Measurements from ENCODE around the gene SP6. TPM values are rescaled to one million over a fixed set of nuclear protein-coding genes. Genes with fewer than 3 reads are reported as not detected.
A peak's percentile ranks its signal among the peaks of the same experiment; 100 is the strongest.

The SP6 gene
- total RNA-seq, 2 experiments from 2014 or later, result 0.07 to 0.14 TPM

GRCh38 chr17:47879028-47879585, 28.1 kb upstream of the SP6 start:
- Mint-ChIP-seq H3K27me3 (peaks cover 13% of the 10 kb centered on the region), H3K36me3 (ENCODE audit: low read depth) (no peaks in the 10 kb centered on the region), H3K4me1 (peaks cover 20% of the 10 kb centered on the region), H3K4me3 (no peak overlapping the region), H3K9me3 (ENCODE audit: low read depth) (no peaks in the 10 kb centered on the region), H3K27ac (no peak overlapping the region)
- intact Hi-C loops (cut with DNase I, micrococcal nuclease), result no loop called here
- ChIA-PET POLR2A (no interaction called here), CTCF (interaction anchor here (0.6 to 17.0 kb wide), 6 partner anchors 10 to 139 kb away, joined by 3 to 414 read pairs (median 4); partner anchors contain the start of genes SCRN2 and SP6)
- ATAC-seq, result peak; percentile 73
- no peak for DNase-seq

DNA sequence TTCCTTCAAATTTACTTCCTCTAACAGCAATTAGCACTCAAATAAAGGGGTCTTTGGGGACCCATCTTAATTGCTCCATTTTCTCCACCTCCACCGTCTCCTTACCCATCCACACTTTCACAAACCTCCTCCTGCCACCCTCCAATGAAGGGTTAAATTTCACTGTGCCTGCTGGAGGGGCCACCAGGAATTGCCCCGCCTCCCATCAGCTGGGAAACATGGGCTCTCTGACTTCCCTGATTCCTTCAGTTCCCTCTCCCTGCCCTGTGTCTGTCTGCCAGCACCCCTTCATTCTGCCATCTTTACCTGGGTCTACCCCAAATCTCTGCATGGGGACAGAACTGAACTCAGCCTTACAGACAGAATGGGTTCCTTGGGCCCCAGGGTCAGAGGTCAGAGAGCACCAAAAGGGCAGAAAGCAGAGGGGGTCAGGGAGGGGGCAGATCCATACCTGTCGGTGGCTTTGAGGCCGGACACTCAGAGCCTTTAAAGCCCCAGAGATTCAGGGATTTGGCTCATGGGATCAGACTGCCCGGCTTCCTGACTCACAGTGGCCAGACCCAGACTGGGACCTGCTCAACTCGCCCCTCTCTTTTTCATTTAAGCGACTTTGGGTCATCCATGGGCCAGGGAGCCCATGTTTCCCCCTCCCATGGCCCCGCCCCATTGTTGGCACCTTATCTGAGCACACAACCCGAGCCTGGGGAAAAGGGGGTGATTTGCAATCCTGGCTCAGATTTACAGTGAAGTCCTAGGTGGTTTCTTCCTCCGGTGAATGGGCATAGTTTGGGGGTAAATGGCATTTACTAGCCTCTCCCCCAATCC, 27.5 kb upstream of the SP6 start:
- intact Hi-C loops (cut with DNase I, micrococcal nuclease), result no loop called here
- H3K4me1 Mint-ChIP-seq, result peaks cover 14% of the 10 kb centered on the region
- no peak for DNase-seq
- no peak for ATAC-seq
- no peaks in the 10 kb centered on the region for H3K36me3 Mint-ChIP-seq (ENCODE audit: low read depth)
- H3K4me3 Mint-ChIP-seq, result no peak overlapping the region
- H3K27me3 Mint-ChIP-seq, result peaks cover 14% of the 10 kb centered on the region
- CTCF ChIA-PET, result interaction anchor here (1.8 to 17.0 kb wide), 2 partner anchors 12 to 30 kb away, joined by 8 to 414 read pairs; partner anchors contain the start of genes SCRN2 and SP6
- POLR2A ChIA-PET, result no interaction called here
- no peak overlapping the region for H3K27ac Mint-ChIP-seq
- H3K9me3 Mint-ChIP-seq (ENCODE audit: low read depth), result no peaks in the 10 kb centered on the region

DNA sequence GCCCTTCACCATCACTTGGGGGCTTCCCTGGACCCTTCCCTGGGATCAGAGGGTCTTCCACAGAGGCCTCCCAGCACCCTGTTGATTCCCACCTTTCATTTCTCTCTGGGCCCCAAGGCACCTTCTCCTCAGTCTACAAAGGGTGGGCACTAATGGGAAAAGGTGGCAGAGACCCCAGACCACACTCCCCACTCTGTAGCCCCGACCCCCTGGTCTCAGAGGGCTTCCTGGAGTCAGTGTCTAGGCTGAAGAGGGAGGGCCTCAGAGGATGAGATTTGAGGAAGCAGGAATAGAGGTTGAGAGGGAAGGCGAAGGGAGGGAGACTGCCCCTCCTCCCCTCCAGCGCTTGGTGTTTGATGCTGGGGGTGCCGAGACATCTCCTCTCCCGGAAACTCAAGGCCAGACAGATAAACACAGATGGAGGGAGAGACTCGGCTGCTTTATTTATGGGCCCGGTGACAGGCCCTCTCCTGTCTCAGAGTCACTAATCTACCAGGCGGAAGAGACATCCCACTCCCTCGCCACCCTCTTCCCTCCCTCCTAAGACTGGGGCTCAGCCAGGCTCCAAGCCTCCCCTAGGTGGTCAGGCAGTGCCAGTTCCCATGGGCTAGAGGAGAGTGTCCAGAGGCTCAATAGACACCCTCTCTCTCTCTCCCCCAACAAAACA, 26.5 kb upstream of the SP6 start:
- DNase-seq (no peak), ATAC-seq (no peak)
- H3K4me1 Mint-ChIP-seq, result peaks cover 5% of the 10 kb centered on the region
- ChIA-PET CTCF (interaction anchor here (17.0 kb wide), 1 partner anchor 29 kb away, joined by 414 read pairs; the partner anchor contains the start of genes SCRN2 and SP6), POLR2A (no interaction called here)
- no peak overlapping the region for H3K4me3 Mint-ChIP-seq
- intact Hi-C loops (cut with DNase I, micrococcal nuclease), result no loop called here
- H3K36me3 Mint-ChIP-seq (ENCODE audit: low read depth), result no peaks in the 10 kb centered on the region
- peaks cover 19% of the 10 kb centered on the region for H3K27me3 Mint-ChIP-seq
- H3K27ac Mint-ChIP-seq, result no peak overlapping the region
- H3K9me3 Mint-ChIP-seq (ENCODE audit: low read depth), result no peaks in the 10 kb centered on the region

- ChIA-PET POLR2A (interaction anchor here (0.6 kb wide), 1 partner anchor 20 kb away, joined by 3 read pairs; the partner anchor contains the start of gene SP2), CTCF (interaction anchor here (0.5 to 1.0 kb wide), 5 partner anchors 9 to 34 kb away, joined by 3 to 5 read pairs (median 3); partner anchors contain the start of gene SCRN2)
- peaks cover 4% of the 10 kb centered on the region for H3K4me1 Mint-ChIP-seq
- no peaks in the 10 kb centered on the region for H3K9me3 Mint-ChIP-seq (ENCODE audit: low read depth)
- DNase-seq, result no peak
- H3K4me3 Mint-ChIP-seq, result no peak overlapping the region
- no peaks in the 10 kb centered on the region for H3K36me3 Mint-ChIP-seq (ENCODE audit: low read depth)
- ATAC-seq, result no peak
- peaks cover 33% of the 10 kb centered on the region for H3K27me3 Mint-ChIP-seq
- no peak overlapping the region for H3K27ac Mint-ChIP-seq
- intact Hi-C loops (cut with DNase I, micrococcal nuclease), result no loop called here
Measured at GRCh38 chr17:47875011-47875985, 24.3 kb upstream of the SP6 start.

DNA sequence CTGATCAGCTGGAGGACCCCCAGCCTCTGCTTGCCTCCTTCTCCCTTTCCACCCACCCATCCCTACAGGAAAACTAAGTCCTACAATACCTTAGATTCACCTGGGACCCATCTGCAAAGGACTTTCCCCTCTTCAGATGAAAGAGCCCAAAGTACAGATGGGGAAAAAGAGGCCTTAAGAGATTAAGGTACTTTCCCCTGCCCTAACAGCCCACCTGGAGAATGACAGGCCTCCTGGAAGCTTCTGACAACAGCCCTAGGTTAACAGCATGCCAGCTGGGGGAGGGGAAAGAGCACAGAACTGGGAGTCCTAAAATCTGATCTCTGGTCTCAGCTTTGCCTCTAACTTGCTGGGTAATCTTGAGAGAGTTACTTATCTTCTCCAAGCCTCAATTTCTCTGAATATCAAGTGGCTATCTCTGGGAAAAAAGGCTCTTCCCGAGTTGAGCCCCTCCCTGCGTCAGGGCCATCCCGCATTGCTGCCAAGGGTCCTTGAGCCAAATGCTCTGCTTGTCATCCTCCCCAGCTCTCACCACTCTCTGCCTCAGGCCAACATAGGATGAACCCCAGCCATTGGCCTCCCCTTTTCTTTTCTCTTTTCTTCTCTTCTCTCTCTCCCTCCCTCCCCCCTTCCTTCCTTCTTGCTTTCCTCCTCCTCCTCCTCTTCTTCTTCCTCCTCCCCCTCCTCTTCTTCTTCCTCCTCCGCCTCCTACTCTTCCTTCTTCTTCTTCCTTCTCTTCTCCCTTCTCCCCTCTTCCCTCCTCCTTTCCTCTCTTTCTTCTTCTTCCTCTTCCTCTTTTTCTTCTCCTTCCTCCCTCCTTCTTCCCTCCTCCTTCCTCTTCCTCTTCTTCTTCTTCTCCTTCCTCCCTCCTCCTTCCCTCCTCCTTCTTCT, 22.5 kb upstream of the SP6 start:
- CTCF ChIA-PET, result interaction anchor here (1.1 kb wide), 1 partner anchor 30 kb away, joined by 4 read pairs; no protein-coding TSS in a partner anchor
- H3K4me1 Mint-ChIP-seq, result no peaks in the 10 kb centered on the region
- intact Hi-C loops (cut with DNase I, micrococcal nuclease), result no loop called here
- peaks cover 29% of the 10 kb centered on the region for H3K27me3 Mint-ChIP-seq
- no peak overlapping the region for H3K27ac Mint-ChIP-seq
- no peak for DNase-seq
- H3K36me3 Mint-ChIP-seq (ENCODE audit: low read depth), result no peaks in the 10 kb centered on the region
- no peaks in the 10 kb centered on the region for H3K9me3 Mint-ChIP-seq (ENCODE audit: low read depth)
- POLR2A ChIA-PET, result no interaction called here
- no peak overlapping the region for H3K4me3 Mint-ChIP-seq
- ATAC-seq, result no peak

DNA sequence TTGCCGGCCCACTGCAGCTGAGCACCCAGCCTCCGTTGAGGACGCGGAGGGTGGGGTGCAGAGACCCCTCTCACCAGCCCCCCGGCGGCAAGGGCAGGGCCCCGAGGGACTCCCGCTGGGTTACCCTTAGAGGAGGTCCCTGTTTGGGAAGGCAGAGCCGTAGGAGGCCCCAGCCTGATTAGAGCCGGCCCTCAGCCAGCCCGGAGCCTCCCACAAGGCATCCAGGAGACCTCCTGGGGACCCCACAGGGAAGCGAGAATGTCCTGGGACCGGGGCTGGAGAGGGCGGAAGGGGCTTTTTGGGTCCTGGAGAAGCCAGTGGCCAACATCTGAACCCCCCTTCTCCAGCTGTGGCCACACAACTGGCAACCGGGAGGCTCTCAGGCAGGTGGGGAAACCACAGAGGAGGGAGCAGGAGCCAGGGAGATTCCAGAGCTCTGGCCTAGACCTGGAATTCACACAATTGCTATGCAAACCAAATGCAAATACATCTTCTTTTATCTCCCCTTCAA, 21.7 kb upstream of the SP6 start:
- H3K27me3 Mint-ChIP-seq, result peaks cover 27% of the 10 kb centered on the region
- no peaks in the 10 kb centered on the region for H3K36me3 Mint-ChIP-seq (ENCODE audit: low read depth)
- no peak for ATAC-seq
- no peaks in the 10 kb centered on the region for H3K4me1 Mint-ChIP-seq
- no peak for DNase-seq
- intact Hi-C loops (cut with DNase I, micrococcal nuclease), result no loop called here
- H3K4me3 Mint-ChIP-seq, result no peak overlapping the region
- no peak overlapping the region for H3K27ac Mint-ChIP-seq
- CTCF ChIA-PET, result interaction anchor here (1.1 kb wide), 1 partner anchor 29 kb away, joined by 4 read pairs; no protein-coding TSS in a partner anchor
- H3K9me3 Mint-ChIP-seq (ENCODE audit: low read depth), result no peaks in the 10 kb centered on the region
- POLR2A ChIA-PET, result no interaction called here

- Mint-ChIP-seq H3K4me3 (no peak overlapping the region), H3K27ac (no peak overlapping the region), H3K9me3 (ENCODE audit: low read depth) (no peaks in the 10 kb centered on the region), H3K27me3 (peaks cover 27% of the 10 kb centered on the region), H3K4me1 (no peaks in the 10 kb centered on the region), H3K36me3 (ENCODE audit: low read depth) (no peaks in the 10 kb centered on the region)
- DNase-seq, result no peak
- intact Hi-C loops (cut with DNase I, micrococcal nuclease), result no loop called here
- ATAC-seq, result no peak
- POLR2A ChIA-PET, result interaction anchor here (0.7 kb wide), 1 partner anchor 651 kb away, joined by 7 read pairs; no protein-coding TSS in a partner anchor
- CTCF ChIA-PET, result interaction anchor here (0.7 to 1.2 kb wide), 4 partner anchors 19 to 30 kb away, joined by 3 to 4 read pairs (median 3); no protein-coding TSS in a partner anchor
Measured at GRCh38 chr17:47872019-47872650, 21.2 kb upstream of the SP6 start.

- DNase-seq, result no peak
- Mint-ChIP-seq H3K4me3 (no peak overlapping the region), H3K36me3 (ENCODE audit: low read depth) (no peaks in the 10 kb centered on the region), H3K9me3 (ENCODE audit: low read depth) (no peaks in the 10 kb centered on the region), H3K27ac (no peak overlapping the region), H3K4me1 (no peaks in the 10 kb centered on the region), H3K27me3 (peaks cover 27% of the 10 kb centered on the region)
- ChIA-PET POLR2A (no interaction called here), CTCF (interaction anchor here (0.5 to 1.2 kb wide), 2 partner anchors 14 to 360 kb away, joined by 3 read pairs; no protein-coding TSS in a partner anchor)
- ATAC-seq, result no peak
- intact Hi-C loops (cut with DNase I, micrococcal nuclease), result no loop called here
Measured at GRCh38 chr17:47871048-47871447, 20.1 kb upstream of the SP6 start.

- H3K4me1 Mint-ChIP-seq, result peaks cover 7% of the 10 kb centered on the region
- ChIA-PET POLR2A (no interaction called here), CTCF (interaction anchor here (0.7 to 1.6 kb wide), 4 partner anchors 11 to 29 kb away, joined by 3 to 4 read pairs (median 3); partner anchors contain the start of gene SCRN2)
- intact Hi-C loops (cut with DNase I, micrococcal nuclease), result no loop called here
- ATAC-seq (no peak), DNase-seq (no peak)
- no peaks in the 10 kb centered on the region for H3K9me3 Mint-ChIP-seq (ENCODE audit: low read depth)
- H3K27me3 Mint-ChIP-seq, result peaks cover 26% of the 10 kb centered on the region
- H3K36me3 Mint-ChIP-seq (ENCODE audit: low read depth), result no peaks in the 10 kb centered on the region
- no peak overlapping the region for H3K4me3 Mint-ChIP-seq
- no peak overlapping the region for H3K27ac Mint-ChIP-seq
Measured at GRCh38 chr17:47870056-47870455, 19.1 kb upstream of the SP6 start.

Data from activated CD4-positive, alpha-beta T cell treated with anti-CD3 and anti-CD28 coated beads for 36 hours (primary cell).